GM19463 (cell line): Measurements from ENCODE around the gene SEC24D.

ENCODE experiments used
- ATAC-seq: cut with Tn5 transposase; IDR thresholded peaks from one replicate; pipeline ENCODE4 v1.9.1; 2021; ENCODE audit warnings: mild to moderate bottlenecking, moderate library complexity; ENCODE audit not compliant: unreplicated experiment

The SEC24D gene

DNA sequence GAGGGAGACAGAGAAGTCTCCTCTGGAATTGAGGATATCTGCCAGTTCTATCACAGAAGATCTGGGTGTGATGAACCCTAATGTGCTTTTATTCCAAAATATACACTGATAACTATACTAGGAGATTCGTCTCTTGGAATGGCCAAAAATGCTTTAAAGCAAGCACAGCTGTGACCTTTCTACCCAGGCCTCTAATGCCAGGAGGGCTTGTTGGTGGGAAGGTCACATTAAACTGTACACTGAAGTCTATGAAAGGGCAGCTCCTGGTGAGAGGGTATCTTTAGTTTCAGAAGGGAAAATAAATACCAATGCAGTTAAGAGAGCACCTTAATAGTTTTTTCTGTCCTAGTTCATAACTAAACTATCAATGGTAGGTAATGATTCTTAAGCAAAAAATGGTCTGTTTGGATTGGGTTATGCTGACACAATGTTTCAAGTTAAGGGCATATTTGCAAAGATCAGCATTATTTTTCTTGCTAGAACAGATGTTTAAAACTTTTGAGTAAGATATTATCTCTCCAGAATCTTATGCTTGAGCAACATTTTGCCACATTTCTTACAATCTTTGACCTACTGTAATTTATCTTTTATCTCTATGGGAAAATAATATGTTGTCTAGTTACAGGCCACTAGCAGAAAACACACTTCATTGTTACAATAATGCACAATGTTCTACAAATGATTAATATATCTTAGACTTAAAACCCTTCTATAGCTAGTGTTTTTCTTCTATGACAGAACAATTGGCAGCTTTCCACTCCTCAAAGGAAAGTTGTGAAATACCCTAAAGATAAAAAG lies 59.6 kb downstream of the SEC24D start:
- ATAC-seq = no peak

DNA sequence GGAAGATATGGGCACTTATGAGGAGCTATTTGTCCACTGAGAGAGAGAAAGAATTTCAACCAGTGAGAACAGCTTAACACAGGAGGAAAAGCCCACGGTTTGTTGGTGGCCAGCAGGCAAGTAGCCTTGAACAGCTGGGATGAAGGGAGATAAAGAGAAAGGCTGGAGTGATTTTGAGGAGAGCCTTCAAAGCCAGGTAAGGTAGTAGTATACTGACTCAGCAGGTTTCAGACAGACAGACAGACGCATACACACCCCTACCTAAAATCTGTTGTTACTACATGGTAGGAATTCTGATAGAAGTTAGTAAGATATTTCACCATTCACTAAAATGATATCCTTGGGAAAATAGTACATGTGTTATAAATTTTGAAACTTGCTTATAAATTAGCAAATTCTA lies 60.5 kb downstream of the SEC24D start:
- ATAC-seq = no peak

DNA sequence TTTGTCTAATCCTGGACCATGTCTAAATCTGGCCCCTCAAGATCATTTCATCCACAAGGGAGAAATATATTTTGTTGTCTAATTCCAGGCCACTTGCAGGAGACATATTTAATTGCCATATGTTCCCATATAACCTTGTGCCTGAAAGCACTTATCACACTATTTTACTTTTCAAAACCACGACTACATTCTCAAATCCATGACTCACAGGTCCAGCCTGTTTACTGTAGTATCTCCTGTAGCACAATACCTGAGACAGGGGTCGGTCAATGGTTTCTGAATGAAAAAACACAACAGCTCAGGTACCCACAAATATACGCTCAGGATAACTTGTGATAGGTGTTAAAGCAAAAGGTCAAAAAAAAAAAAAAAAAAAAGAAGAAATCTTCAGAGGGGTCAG lies 60.9 kb downstream of the SEC24D start:
- ATAC-seq = no peak

DNA sequence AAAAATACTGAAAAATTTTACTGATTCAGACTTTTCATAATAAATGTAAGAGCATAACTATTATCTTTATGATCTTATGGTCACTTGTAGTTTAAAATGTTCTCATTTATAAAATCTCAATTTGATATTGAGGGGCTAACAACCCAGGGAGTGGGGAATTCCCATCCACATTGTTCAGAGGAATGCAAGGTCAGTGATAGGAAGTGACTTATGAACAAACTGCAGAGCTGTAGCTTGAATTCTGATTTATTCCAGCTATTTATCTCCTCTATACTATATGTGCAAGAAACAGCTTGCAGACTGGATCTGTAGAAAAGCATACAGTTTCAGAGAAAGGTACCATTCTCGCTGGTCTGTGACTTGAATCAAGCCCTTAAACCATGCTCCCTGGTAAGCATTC lies 61.6 kb downstream of the SEC24D start:
- ATAC-seq = no peak

DNA sequence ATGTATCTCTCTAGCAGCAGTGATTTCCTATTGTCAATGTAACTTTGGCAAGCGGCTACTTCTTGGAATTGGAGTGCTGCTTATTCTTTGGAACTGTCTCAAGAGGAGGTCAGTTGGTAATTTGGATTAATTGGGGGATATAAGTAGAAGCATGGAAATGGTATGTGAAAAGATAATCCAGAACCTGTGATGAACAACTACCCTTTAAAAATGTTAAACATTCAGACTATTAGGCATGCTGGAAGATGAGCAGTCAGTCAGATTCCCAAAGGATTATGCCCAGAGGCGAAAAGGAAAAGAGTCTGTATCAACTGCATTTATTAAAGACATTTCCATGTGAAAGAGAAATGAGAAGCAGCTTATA lies 62.5 kb downstream of the SEC24D start:
- ATAC-seq = no peak

DNA sequence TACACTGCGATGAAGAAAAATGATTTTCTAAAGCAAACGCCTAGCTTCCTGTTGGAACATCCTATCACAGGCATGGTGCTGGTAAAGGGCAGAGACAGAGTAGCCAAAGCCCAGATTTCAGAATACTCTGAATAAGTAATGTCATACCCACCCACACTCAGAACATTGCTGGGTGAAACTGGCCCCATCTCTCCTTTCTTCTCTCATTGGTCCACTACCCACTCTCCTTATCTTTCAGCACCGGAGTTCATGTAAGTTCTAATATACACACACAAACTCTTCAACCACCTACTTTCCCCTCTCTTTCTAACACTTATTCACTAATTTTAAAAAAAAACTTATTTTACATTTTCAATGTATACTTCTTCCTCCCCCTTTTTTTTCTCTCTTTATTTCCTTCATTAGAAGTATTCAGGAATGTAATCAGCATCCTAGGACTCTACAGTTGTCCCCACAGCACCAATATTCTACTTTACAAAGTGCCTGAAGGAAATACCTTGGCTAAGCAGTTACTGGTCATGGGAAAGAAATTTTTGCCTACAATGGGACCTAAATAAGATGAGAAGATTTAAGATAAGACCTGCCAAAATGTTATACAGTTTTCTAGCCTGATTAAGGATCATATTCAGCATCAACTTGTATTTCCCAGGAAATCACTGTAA lies 63.0 kb downstream of the SEC24D start:
- ATAC-seq = no peak

DNA sequence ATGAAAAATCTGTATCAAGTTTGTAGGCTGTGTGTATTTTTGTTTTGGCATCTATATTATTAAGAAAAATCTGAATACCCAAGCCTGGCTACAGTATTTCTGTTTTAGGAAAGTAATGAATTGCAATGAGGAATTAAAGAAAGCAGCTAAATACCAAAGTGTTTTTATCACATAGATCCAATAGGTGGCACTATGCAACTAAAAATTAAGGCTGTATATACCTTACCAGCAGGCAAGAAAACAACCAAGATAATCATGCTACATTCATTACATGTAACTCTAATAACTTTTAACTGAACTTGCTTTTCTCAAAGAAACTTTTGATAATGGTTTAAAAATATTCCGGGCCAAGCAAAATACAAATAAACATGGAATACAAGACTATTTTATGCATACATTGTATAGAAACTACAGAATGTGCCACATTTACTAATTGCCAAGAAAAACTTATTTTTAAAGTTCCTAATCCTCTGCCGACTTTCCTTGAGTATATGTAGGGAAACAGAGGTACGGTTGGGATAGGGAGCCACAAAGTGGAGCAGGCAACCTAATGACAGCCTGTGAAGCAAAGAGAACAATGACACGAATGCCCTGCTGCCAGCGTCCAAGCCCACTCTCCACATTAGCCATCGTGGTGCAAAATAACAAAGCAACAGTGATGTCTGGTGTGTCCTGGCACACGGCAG lies 63.7 kb downstream of the SEC24D start:
- ATAC-seq = peak; percentile 70

DNA sequence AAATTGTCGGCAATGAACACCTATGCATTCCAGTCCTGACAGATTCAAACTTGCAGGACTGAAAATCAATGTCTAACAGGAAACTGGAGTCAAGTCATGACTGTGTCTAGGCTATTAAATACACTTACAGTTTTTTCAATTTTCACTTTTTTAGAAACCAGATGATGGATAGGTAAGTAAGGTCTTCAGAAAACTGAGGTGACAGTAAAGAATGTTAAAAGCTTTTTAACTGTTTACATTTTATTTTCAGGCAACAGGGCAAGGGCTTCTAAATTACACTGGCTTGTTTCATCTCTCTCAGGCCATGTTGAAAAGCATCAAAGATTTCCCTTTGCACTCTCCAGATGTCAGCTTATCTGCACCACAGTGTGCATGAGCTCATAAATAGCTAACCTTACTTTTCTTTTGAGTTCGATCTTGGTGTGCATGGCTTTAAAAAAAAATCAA lies 65.2 kb downstream of the SEC24D start:
- ATAC-seq = no peak

DNA sequence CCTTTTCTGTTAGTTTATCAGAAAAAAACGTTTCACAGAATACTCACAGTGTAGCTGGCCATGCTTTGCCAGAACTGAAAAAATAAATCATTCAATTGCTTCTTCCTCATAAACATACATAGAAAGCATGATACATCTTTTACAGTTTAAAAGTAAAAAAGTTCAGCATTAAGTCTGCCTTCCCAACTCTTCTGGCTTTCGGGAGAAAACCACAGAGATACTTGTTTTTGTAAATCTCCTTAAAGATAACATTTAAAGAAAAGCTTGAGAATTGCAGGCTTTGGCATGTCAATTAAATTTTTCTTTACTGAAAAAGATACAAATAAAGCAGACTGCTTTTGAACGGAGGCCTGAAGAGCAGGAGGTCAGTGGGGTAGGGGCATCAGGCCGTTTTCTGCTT lies 66.8 kb downstream of the SEC24D start:
- no peak for ATAC-seq

DNA sequence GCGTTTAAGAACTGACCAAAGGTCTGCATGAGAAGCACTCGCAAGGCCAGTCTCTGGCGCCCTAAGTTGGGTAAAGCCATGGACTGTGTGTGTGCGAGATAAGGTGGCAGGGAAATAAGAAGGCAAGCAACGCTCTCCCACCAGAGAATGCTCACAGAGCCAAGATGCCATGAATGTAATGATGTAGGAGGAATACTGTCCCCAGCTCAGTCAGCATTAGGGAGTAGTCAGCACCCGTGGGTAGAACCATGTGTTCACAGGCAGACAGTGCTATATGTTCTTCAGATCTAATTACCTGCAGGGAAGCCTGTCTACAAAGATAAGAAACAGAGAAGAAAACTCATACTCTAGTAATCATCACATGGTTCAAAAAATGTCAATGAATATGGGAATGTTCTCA lies 68.8 kb downstream of the SEC24D start:
- no peak for ATAC-seq

DNA sequence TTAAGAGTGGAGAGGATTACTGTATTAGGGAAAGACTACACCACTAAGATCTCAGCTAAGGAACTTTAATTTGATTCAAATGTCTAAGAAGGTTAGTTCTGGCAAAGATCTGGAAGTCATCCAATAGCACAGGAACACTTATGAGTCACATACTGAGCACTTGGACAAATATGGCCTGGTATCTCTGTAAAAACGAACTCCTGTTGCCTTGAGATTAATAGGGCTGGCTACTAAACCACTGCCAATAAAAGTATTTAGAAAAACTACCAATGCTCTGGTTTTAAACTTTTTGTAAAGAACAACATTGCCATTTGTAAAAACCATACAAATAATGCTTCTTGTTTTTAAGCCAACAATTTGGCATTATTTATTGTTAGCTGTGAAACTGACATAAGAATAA lies 70.5 kb downstream of the SEC24D start:
- no peak for ATAC-seq

DNA sequence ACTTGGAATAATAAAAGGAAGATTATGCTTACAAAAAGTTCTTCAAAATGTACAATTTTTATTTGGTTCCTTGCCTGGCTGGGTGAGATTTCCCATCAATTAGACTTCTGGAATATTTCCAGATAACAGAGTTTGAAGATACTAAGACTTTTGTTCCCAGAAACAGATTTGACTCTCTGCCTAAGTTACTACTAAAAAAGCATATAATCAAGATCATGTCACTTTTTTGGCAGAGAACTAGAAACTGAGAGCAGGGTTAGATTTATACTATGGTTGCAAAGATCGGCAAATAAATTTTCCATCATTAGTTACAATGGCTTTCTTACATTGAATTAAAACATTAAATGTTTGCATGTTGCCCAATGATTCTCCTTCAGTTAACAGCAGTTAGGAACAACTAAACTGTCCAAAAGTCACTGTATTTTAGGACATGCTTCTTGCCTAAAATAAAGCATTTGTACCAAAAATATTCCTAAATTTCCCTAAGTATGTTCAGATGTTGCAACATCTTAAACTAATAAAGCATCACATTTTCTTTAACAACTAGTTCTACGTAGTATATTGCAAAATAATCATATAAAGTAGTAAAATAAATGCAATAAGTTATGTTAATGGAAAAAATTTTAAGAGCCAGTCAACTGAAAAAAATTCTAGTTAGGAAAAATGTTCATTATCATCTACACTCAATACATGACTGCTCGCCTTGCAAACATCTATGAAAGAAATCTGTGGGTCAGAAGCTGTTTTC lies 73.0 kb downstream of the SEC24D start:
- ATAC-seq = no peak

DNA sequence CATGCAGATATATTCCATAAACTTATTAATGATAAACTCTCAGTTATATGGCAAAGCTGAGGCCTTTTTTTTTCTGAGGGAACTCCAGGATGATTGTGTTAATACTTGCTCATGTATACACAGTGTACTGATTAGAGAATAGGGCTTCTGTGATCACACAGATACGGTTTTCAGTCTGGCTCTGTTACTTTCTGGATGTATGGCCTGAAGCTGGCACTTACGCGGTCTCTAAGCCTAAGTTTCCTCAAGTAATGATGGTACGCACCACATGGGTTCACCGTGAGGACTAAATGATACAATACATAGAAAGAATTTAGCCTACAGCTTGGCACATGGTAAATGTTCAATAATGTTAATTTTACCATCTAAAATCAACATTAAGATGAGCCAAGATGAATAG lies 73.8 kb downstream of the SEC24D start:
- ATAC-seq = no peak

DNA sequence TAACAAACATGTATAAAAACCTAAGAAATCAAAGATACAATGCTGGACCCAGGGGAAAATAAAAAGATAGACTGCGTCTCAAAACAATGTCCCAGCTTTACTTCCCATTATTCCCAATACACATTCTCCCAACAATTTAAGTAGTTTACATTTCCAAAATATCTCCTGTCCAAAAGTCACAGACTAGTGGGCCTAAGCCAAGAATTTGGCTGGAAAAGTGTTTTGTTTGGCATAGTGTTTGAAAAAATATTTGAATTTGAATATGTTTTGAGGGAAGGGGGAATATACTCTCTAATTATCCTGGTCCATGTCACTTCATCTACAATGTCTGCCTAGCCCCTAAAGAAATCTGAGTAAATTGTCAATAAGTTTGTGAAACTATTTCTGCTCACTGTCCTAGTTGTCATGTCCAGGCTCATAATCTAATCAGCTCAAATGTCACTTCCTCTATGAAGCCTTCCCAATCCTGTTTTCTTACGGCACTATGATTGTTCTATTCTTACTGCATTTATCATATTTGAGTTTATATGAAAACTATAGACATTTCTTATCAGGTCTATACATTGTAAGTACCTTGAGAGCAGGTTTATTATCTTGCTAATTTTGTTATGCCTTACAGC lies 74.4 kb downstream of the SEC24D start:
- ATAC-seq = no peak

DNA sequence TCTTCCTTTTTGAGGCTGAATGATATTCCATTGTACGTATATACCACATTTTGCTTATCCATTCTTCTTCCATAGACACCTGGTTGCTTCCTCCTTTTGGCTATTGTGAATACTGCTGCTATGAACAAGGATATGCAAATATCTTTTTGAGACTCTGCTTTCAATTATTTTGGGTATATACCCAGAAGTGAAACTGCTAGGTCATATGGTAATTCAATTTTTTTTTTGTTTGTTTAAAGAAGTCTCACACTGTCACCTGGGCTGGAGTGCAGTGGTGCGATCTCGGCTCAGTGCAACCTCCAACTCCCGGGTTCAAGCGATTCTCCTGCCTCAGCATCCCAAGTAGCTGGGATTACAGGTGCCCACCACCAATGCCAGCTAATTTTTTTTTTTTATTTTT lies 75.4 kb downstream of the SEC24D start:
- ATAC-seq = peak; percentile 94

DNA sequence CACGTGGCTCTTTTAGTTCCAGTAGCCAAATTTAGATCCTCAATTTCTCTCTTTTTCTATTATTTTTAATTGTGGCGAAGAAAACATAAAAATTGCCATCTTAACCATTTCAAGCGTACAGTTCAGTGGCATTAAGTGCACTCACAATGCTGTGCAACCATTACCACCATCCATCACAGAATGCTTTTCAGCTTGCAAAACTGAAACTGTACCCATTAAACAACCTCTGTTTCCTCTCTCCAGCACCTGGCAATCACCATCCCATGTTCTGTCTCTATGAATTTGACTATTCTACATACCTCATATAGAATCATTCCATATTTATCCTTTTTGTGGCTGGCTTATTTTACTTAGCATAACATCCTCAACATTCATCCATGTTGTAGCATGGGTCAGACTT lies 75.8 kb downstream of the SEC24D start:
- peak; percentile 50 for ATAC-seq

DNA sequence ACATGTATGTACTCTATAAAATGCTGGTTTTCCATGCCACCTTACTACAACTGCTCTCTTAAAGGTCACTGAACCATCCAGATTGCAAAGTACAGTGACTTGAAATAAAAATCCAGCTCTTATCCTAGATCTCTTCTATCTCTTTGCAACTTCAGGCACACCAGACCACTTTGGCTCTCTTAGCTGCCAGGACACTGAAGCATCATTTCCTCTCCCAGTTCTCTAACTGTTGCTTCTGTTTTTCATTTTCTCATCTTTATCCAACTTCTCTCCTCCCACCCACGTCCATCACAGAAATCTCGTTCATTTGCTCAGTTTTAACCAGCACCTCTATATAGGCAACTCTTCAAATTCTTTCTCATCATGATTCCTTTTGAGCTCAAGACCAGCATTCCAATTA lies 76.4 kb downstream of the SEC24D start:
- no peak for ATAC-seq

DNA sequence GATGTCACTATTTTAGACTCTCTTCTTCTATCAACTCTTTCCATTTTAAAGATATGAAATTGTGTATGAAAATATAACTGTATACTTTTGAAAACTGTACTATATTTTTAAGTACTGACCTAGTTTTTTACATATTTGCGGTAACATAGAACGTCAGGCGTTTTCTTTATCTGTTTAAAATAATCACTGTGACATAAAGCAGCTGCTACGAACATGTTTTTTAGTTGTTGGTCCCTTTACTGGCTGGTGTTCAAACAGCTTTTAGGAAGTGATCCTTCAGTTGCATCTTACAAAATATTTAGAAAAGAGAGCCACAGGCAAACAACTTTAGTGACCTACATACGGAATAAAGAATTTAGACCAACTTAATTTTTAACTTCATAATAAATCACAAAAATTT lies 77.6 kb downstream of the SEC24D start:
- ATAC-seq = no peak

DNA sequence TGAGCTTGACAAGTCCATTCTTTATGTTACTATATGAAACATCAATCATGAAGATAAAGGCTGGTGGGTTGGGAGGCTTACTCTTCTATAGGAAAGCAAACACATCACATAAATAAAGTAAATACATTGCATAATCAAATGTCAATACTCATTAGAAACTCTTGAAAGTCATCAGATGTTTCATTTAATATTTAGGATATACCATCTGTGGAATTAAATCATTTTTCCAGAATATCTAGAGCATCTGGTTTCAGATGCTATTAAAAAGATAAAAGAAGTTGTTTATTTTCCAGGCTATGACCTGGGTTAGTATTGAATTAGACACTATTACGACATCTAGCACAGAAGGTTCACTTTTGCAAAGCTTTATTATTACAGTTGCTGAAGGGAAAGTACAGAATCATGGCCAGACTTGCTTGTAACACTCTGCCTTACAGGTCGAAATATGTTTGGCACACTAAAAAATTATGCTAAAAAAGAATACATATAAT lies 78.1 kb downstream of the SEC24D start:
- ATAC-seq = no peak

DNA sequence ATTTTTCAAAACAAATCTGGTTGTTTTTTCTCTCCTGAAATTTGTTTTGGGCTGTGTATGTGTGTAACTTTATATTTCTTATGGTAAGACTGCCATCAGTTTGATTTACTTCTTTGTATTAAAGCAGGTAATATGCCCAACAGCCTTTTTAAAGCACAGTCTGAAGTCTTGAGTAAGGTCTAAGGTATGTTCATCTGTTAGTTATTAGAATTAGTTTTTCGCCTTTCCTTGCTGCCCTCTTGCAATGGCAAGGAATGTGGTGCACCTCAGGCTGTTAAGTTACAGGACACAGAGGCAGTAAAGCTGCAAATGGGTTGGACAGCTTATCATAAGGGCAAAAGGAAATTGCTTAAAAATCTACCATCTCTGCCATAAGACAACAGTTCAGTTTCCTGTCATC lies 79.0 kb downstream of the SEC24D start:
- ATAC-seq = no peak

DNA sequence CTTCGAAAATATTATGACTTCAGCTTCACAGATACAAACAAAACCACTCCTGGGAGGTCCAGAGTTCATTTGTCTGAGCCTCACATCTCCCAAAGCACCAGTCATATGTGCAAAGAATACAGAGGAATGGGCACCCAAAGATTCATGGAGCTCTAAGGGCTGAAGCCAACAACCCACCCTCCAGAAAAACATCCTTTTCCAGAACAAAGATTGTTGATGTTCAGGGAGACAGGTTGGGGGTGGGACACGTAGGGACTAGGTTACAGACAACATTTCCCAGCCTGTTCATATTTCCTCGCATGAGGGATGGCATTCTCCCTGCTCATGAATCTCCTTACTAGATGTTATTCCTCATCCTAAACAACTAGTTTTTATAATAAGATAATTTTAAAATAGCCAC lies 79.5 kb downstream of the SEC24D start:
- ATAC-seq = no peak
